Measurements from ENCODE around the gene MTARC1.

MTARC1 gene

DNA sequence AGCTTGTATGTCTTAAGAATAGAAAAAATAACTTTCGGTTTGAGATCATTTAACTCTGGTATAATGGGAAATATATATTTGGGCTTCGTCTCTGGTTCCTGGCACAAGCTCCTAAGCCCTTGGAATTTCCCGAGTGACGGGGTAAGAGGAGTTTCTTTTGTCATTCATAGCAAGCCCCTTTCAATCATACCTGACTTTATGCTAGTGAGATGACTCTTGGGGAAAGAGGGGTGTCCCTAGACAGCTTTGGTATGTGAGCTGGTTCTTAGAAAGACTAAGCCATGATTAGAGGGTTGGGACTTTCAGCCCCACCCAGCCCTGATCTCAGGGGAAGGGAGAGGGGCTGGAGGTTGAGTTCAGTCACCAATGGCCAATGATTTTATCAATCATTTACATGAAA, 13.9 kb upstream of the MTARC1 start:
- no peak for DNase-seq

DNA sequence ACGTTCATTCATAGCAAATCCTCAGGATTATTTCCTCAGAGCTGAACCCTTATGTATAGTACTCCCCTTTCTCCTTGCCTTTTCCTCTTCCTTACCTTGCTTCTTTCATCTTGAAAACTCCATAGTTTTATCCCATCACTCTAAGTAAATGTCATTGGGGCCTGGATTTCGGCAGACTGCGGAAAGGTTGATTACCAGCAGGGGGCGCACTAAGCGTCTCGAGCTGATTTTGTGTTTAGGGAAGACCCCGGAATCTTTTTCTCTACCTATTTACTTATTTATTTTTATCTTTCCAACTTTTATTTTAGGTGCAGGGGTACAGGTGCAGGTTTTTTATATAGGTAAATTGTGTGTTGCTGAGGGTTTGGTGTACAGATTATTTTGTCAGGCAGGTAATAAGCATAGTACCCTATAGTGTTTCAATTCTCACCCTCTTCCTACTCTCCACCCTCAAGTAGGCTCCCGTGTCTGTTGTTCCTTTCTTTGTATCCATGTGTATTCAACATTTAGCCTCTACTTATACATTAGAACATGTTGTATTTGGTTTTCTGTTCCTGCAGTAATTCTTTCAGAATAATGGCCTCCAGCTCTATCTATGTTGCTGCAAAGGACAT, 11.4 kb upstream of the MTARC1 start:
- DNase-seq, result no peak

DNA sequence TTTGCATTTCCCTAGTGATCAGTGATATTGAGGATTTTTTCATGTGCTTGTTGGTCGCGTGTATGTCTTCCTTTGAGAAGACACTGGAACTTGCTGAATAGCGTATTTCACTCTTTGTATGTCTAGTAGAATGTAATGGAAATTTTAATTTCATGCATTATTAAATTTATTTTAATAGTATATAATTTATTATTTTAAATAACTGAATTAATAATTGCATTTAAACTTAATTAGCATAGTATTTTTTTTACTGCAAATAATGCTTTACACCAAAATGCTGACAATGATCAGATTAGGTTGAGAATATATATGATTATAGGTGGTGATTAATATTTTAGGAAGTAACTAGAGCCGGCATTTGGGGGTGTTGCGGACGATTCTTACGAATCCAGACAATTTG, 10.5 kb upstream of the MTARC1 start:
- no peak for DNase-seq

DNA sequence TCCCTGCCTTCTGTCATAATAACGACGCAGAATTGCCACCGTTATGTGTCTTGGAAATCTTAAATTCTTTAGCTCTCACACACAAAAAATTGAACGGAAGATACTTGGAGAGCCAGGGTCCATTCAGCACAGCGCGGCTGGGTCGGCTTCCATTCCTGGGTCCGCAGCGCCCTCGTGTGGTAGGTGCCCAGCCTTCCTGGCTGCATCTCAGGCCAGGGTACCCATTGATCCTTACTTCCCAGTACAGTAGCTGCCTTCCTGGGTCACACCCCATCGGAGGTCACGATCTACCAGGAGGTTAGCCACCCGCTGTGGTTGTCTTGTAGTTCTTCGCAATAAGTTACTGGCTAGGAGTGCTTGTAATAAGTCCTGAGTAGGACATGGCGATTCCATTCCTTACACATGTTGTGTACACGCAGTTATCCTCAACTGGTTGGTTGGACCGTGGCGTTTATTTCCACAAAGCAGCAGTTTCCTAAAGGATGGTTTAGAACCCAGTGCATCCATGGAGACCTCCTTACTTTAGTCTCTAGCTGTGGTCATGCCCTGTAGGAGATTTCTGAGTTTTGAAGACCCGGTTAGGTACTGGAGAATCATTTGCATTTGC, 9.9 kb upstream of the MTARC1 start:
- DNase-seq, result peak; percentile 54

DNA sequence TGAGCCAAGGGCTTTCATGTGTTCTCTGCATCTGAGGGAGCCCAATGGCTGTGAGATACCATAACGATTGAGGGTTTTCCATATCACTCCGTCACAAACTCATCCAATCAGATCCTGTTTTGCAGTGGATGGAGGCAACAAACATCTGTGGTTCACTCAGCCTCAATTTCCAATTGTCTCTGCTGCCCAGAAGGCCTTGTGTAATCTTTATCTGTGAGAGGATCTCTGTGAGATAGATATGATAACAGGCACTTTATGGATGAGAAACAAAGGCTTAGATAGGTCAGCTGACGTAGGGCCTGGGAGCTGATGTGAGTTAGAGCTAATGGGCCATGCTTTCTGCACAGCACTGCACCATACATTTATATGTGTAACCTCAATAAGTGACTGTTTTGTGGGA, 3.3 kb upstream of the MTARC1 start:
- no peak for DNase-seq

DNA sequence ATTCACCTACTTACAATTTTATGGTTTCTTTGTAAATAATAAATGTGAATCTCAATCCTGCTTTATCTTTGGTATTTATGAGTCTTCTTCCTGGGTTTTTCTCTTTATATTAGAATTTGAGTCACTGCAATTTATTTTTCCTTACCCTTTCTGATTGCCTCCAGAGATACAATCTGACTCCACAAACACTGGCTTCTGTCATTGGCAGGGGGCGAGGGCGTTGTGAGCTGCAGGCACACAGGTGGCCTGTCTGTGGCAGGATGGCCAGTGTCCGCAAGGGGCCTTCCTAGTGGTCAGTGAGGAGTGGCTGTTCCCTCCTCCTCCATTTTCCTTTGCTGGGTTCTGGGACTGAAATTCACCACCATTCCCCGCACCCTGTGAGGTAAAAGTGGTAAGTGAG, 2.0 kb upstream of the MTARC1 start:
- DNase-seq, result no peak

DNA sequence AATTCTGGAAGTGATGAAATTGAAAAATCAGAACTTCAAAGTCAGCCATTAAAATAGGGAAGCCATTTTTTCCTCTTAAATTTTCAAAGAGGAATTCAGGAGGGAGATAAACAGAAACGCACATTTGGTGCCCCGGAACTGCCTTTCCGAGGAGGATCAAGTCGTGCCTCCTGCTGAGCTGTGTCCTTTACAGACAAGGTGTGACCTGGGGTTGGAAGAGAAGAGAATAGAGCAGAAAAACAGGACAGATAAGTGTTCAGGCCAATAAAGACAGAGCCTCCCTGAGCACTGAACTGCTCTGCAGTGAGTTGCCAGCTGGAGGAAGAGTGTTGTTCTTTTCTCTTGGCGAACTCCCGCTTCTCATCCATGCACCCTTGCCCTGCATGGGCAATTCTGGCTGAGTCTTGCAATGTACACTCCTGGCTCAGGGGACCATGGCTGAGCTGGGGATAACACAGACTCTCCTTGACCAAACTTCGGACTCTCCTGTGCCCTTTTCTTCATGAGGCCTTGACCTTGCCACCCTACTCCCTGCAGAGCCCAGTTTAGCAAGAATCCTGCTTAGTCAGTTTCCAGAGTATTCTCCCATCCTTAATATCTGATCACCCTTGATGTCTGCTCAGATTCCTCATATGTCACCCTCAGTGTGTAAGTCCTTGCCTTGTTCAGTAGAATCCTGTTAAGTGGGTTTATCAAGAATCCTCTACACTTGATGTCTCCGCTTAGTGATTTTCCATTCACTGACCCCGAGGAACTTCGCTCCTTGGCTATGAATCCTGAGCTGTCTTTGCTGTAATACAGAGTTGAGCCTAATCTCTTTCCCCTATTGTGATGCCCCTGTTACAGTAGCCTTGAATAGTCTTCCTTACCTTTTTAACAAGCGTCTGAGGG, 1.3 kb upstream of the MTARC1 start:
- no peak for DNase-seq

DNA sequence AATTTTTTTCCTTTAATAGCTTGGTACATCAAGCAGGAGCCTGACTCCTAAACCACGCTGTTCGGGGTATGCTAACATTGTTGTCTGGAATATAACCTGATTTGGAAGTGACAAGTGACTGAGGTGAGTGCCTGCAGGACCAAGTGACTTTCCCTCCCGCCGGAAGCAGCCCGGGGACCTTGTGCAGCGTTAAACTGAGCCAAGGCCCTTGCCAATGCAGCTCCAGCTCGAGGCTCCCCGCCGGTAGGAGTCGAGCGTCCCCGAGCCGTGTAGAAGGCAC, 716 bp upstream of the MTARC1 start:
- DNase-seq, result no peak

DNA sequence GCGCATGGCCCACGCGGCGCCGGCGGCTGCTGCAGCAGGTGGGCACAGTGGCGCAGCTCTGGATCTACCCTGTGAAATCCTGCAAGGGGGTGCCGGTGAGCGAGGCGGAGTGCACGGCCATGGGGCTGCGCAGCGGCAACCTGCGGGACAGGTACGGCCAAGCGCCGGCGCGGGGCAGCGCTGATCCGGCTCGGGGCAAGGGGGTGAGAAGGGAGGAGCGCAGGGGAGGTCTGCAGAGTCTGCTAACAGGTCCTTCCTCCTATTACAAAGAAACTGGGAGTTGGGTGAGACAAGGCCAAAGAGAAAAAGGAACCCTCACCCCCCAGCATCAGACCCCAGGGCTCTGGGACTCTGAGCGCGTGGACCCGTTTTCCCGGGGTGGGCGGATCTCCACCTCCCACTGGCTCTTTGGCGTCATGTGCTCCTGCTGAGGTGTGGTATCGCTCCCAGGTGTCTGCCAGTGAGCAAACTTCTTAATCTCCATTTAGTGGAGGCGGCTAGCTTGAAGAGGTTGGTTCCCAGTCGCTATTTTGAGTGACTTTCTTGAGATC, 431 bp downstream of the MTARC1 start:
- no peak for DNase-seq

DNA sequence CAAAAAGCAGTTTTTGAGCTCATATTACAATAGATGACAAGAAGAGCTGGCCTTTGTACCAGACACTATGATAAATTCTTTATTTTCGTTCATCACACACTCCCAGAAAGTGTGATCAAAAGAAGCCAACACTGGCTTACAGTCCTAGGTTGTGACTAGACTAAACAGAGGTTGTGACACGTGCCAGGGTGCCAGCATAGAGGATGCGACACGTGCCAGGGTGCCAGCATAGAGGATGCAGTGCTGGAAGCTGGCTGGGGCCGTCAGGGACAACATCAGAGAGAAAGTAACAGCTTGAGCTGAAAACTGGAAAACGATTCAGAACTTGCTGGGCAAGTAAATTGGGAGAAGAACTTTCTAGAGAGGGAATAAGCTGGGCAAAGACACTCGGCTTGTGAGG, 2.2 kb downstream of the MTARC1 start:
- no peak for DNase-seq

DNA sequence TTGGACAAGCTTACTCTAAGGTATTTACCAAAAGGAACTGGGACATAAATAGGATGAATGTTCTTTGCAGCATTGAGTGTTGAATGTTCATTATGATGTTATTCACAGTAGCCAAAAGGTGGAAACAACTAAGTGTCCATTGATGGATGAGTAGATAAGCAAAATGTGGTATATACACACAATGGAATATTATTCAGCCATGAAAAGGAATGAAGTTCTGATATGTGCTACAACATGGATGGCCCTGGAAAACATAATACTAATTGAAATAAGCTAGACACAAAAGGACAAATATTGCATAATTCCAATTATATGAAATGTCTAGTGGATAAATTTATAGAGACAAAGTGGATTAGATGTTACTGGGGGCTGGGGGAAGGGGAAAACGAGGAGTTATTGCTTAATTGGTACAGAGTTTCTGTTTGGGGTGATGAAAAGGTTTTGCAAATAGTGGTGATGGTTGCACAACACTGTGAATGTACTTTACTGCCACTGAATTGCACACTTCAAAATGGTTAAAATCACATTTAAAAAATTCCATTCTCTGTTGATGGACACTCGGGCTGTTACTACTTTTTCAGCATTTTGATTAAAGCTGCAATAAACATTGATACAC, 2.9 kb downstream of the MTARC1 start:
- DNase-seq, result no peak

DNA sequence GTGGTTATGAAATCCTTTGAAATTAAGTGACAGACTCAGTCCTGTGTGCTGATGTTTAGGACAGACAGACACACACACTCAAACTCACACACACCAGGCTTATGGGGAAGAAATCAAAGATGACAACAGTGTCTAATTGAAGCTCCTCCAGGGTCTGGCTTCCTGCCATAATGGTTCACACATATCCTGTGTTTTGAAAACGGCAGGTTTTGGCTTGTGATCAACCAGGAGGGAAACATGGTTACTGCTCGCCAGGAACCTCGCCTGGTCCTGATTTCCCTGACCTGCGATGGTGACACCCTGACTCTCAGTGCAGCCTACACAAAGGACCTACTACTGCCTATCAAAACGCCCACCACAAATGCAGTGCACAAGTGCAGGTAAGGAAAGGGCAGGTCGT, 4.6 kb downstream of the MTARC1 start:
- no peak for DNase-seq

DNA sequence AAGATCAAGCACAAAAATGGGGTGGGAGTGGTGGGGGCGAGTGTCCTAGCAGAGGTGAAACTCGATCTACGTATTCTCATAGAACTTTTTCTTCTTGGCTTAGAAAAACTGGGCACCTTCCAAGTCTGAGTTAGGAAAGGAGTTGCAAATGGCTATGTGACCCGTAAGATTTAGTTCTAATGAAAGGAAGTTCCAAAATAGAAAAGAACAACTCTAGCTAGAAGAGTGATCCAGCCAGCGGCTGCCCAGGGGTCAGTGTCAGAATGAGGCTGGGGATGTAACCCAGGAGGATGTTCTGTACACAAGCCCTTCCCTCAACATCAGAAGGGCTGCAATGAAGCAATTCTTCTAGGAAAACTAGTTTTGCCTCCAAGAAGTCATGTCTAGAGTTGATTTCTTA, 5.2 kb downstream of the MTARC1 start:
- no peak for DNase-seq

DNA sequence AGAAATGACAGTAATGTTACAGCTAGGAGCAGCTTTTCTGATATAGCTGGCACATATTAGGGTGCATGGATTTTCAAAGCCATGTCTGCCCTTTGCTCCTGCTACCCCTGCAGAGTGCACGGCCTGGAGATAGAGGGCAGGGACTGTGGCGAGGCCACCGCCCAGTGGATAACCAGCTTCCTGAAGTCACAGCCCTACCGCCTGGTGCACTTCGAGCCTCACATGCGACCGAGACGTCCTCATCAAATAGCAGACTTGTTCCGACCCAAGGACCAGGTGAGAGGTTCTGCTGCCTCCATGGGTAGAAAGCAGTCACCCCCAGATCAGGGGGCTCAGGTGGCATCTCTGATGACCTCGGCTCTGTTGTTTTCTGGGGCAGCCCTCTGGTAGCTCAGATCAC, 9.8 kb downstream of the MTARC1 start:
- DNase-seq, result no peak

DNA sequence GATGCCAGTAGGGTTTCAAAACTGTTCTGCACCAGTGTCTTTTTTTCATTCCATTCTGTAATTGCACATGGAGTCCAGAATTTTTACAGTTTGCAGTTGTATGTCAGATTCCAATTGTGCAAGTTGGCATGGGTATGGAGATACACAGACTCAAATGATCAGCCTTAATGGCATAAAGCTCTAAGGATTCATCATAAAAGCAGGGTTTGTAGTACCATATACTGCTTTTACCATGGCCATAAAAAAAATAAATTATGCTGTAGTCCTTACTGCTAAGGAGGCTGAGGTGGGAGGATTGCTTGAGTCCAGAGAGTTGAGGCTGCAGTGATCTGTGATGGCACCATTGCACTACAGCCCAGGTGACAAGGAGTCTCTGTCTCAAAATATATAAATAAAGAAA, 10.3 kb downstream of the MTARC1 start:
- DNase-seq, result no peak

DNA sequence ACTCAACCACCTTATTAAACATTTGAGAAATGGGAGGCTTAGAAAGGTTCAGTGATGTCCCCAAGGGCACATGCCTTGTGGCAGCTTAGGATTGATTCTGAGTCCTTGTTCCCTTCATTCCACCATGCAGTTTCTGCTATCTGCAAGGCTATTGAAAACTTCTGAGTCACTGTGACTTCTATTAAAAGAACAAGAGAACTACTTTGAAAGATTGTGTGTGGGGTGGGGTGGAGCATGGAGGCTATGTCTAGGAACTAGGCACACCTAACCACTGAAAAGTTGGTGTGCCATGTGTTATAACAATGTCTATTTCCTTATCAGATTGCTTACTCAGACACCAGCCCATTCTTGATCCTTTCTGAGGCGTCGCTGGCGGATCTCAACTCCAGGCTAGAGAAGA, 10.8 kb downstream of the MTARC1 start:
- no peak for DNase-seq

DNA sequence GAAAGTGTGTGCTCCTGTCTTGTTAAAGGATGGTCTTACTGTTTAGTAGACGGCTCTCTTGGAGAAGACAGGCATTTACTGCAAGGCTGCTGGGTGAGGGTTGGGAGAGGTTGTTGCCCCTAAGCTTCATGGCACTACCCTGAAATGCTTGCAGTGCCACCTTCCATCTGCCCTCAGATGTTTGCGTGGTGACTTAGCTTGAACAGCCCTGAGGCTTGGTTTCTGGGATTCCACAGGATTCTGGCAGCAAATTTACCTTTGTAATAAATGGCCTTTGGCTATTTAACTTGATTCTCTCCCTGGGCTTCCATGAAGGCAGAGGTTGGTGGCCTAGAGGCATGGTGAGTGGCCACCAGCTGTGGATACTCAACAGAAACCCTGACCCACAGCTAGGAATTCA, 11.6 kb downstream of the MTARC1 start:
- no peak for DNase-seq

DNA sequence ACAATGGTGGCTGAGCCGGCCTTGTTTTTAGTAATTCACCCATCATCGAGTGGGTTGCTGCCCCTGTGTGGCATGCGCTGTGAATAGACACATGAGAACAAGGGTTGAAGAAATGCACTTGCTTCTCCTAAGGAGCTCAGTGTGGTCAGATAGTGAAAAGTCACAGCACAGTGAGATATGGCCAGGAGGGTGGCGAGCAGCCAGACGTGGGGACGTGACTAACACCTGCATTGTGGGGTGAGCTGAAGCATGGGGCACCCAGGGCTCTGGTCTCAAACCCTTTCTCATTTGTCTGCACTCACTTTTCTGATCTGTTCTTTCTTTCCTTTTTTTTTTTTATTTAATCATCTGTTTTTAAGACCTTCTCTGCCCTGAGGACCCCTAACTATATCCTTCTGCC, 13.5 kb downstream of the MTARC1 start:
- no peak for DNase-seq

DNA sequence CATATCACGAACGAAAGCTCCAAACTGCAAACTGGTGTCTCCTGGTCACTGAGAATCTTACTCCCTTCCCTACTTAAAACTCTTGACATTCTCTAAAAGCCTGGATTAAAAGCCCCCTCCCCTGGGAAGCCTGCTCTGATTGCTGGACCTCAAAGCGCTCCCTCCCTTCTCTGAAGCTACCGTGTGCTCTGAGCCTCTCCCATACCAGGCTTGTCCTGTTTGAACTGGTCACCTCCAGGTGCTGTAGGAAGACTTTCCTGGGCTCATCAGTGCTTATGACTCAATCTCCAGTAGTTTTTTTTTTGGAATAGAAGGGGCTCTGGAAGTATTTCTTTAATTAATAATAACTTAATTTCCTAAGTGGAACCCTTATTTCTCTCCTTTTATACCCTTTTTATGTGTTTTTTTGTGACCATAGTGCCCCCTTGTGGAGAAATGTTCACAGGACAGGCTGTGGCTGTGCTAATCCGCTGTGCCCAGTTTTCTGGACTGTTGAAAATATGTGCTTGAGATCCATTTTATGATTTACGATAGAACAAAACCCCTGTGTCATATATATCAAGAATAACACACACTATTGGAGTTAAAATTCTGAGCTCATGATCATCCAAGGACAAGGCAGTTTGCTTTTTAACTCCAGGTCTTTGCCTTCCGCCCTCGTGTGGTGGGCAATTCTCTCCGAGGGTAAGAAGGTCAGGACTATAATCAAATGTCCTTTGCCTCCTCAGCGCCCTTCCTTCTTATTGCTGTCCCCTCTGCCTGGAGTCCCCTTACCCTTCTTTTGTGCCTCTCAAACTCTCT, 16.9 kb downstream of the MTARC1 start:
- no peak for DNase-seq

DNA sequence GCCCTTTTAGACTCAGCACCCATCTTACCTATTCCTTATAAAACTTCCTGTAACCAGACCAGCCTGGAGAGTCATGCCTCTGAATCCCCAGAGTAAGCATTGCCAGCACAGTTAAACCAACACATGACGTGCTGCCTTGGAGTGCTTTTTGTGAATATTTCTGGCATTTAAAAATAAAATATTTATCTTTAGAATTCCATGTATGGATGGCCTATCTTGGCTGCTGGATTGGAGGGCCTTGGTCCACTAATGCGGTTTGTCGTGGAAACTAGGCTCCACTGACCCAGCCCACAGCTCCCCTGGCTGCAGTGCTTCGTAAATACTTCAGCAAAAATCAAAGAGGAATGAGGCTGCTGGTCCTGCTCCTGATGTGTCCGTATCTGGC, 17.5 kb downstream of the MTARC1 start:
- no peak for DNase-seq

DNA sequence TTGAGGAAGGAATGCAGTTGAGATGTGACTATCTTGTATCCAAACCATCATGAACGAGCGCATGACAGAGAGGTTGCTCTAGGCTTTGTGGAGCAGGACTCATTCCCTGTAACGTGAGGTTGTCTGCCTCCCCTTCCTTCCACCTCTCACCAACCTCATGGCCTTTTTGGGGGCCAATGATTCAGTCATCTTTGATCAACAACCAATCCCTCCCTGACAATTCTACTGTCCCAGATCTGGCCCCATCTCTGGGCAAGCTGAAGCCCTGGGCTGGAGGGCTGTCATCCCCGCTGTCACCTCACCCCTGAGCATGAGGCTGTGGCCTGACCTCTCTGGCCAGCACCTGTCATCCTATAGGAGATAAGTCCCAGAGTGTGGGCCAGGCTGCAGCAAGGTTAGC, 19.7 kb downstream of the MTARC1 start:
- no peak for DNase-seq

DNA sequence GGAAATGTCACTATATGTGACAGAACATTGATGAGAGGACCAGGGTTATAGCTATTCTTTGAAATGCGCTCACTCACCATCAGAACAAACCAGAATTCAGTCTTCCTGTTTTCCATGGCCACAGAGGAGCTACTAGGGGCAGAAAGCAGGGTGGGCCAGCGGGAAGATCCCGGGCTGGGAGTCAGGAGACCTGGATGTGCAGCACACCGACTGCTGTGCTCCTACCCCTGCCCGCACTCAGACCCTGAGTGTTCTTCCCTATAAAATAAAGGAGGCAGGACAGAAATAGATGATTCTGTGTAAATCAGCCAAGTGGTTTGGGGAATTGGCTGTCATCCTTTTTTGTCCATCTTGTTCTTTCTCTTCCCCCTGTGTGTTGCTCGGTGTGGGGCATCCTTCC, 21.0 kb downstream of the MTARC1 start:
- DNase-seq, result no peak

Measured in CD4-positive, alpha-beta T cell treated with Interleukin-15 for 1 hour (primary cell).